Gastroesophageal sphincter (tissue), 4 donors: Measurements from ENCODE around the gene CFAP57. TPM values are rescaled to one million over a fixed set of nuclear protein-coding genes. Genes with fewer than 3 reads are reported as not detected.
"Not testable (repeated sequence)": the region's sequence is repeated elsewhere in the genome, so short reads cannot be mapped to it uniquely, and the experiment has no call there.

Source experiments
- ATAC-seq: fragments of 150-250 bp; one replicate; pipeline ENCODE4 v1.9.1; 2016; ENCODE audit warnings: mild to moderate bottlenecking, moderate library complexity
- H3K27ac ChIP-seq, 4 donors: fragments of 200-600 bp; sonication (generic) in 3 of 4; 1 replicate in 3 of 4; 2 replicates in 1 of 4; pipeline ENCODE4 v1.5.1; 2016 to 2019
- H3K27me3 ChIP-seq: fragments of 200-600 bp; sonication (generic); one replicate; pipeline ENCODE4 v1.5.1; 2019
- H3K36me3 ChIP-seq, 2 donors: fragments of 200-600 bp; sonication (generic); one replicate each; pipeline ENCODE4 v1.5.1; 2019; ENCODE audit warnings: control low read depth in 1 of 2
- H3K4me1 ChIP-seq, 3 donors: fragments of 200-600 bp; sonication (generic); 1 replicate in 2 of 3; 2 replicates in 1 of 3; pipeline ENCODE4 v1.5.1; 2016 to 2019; ENCODE audit warnings: control low read depth in 2 of 3
- H3K4me3 ChIP-seq, 2 donors: fragments of 200-600 bp; sonication (generic); one replicate each; pipeline ENCODE4 v1.5.1; 2019; ENCODE audit warnings: mild to moderate bottlenecking in 1 of 2, moderate library complexity in 1 of 2
- H3K9me3 ChIP-seq, 3 donors: fragments of 200-600 bp; sonication (generic); one replicate each; pipeline ENCODE4 v1.5.1; 2017 to 2019; ENCODE audit warnings: control low read depth in 2 of 3
- EP300 ChIP-seq: sonication (generic); formaldehyde crosslinking; IDR thresholded peaks from one replicate; pipeline ENCODE4 v1.6.1; 2017; ENCODE audit warnings: antibody characterized with exemption, mild to moderate bottlenecking
- POLR2A ChIP-seq, 2 donors: fragments of 450-650 bp; IDR thresholded peaks; one replicate each; pipeline ENCODE4 v1.6.1; 2017; ENCODE audit warnings: antibody characterized with exemption in 2 of 2, mild to moderate bottlenecking in 2 of 2, moderate library complexity in 1 of 2
- POLR2AphosphoS5 ChIP-seq: sonication (generic); formaldehyde crosslinking; IDR thresholded peaks from one replicate; pipeline ENCODE4 v1.6.1; 2017; ENCODE audit warnings: antibody characterized with exemption
- WGBS, 2 donors: methylation state at CpG; one replicate each; pipeline ENCODE4 v1.1.5; 2018; ENCODE audit warnings: low coverage in 1 of 2; 5-methylcytosine and 5-hydroxymethylcytosine counted together
- total RNA-seq, 4 donors: library from RNA; depleted of rRNA; stranded (reverse); fragments of >200 nt; gene quantifications; one replicate each; pipeline ENCODE4 v1.1.0, GENCODE V29; 2016
- TF ChIP-seq, protein P1 (sequence below), 4 experiments: fragments of 200-600 bp in 2 of 4; fragments of 450-650 bp in 2 of 4; sonication (generic) in 1 of 4; IDR thresholded peaks; one replicate each; pipeline ENCODE4 v1.5.1; 2017 to 2019; ENCODE audit warnings: antibody characterized with exemption in 4 of 4, mild to moderate bottlenecking in 2 of 4, moderate library complexity in 2 of 4

Gene CFAP57
- total RNA-seq, 4 donors from 2014 or later: not detected

- TF ChIP-seq POLR2A (IDR thresholded peaks at IDR 0.05): no peak
- no peak for TF ChIP-seq POLR2AphosphoS5
- TF ChIP-seq EP300: no peak
- TF ChIP-seq, protein P1, sequence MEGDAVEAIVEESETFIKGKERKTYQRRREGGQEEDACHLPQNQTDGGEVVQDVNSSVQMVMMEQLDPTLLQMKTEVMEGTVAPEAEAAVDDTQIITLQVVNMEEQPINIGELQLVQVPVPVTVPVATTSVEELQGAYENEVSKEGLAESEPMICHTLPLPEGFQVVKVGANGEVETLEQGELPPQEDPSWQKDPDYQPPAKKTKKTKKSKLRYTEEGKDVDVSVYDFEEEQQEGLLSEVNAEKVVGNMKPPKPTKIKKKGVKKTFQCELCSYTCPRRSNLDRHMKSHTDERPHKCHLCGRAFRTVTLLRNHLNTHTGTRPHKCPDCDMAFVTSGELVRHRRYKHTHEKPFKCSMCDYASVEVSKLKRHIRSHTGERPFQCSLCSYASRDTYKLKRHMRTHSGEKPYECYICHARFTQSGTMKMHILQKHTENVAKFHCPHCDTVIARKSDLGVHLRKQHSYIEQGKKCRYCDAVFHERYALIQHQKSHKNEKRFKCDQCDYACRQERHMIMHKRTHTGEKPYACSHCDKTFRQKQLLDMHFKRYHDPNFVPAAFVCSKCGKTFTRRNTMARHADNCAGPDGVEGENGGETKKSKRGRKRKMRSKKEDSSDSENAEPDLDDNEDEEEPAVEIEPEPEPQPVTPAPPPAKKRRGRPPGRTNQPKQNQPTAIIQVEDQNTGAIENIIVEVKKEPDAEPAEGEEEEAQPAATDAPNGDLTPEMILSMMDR (IDR thresholded peaks at IDR 0.05): no peak
- Histone ChIP-seq H3K27ac (no peak overlapping the region), H3K4me1 (no peaks in the 10 kb centered on the region), H3K9me3 (peaks cover 0 to 3% (median 0%) of the 10 kb centered on the region in 3 donors), H3K27me3 (peaks cover 25% of the 10 kb centered on the region), H3K36me3 (no peaks in the 10 kb centered on the region), H3K4me3 (no peak overlapping the region)
- ATAC-seq: no peak
These were observed 37.5 kb upstream of the CFAP57 start for GRCh38 chr1:43134640-43135039.

GRCh38 chr1:43135857-43136781 is 36.0 kb upstream of the CFAP57 start:
- H3K4me1 ChIP-seq: no peaks in the 10 kb centered on the region
- ATAC-seq: no peak
- TF ChIP-seq POLR2AphosphoS5: no peak
- TF ChIP-seq EP300: no peak
- TF ChIP-seq, protein P1 (IDR thresholded peaks at IDR 0.05): no peak
- TF ChIP-seq POLR2A (IDR thresholded peaks at IDR 0.05): no peak
- no peak overlapping the region for H3K4me3 ChIP-seq
- H3K9me3 ChIP-seq: peaks cover 0 to 10% (median 0%) of the 10 kb centered on the region in 3 donors
- WGBS, 2 donors: 68 to 77% methylated on average over 3 to 9 of the region's 9 CpGs
- no peaks in the 10 kb centered on the region for H3K36me3 ChIP-seq
- H3K27ac ChIP-seq: no peak overlapping the region
- peaks cover 18% of the 10 kb centered on the region for H3K27me3 ChIP-seq

DNA sequence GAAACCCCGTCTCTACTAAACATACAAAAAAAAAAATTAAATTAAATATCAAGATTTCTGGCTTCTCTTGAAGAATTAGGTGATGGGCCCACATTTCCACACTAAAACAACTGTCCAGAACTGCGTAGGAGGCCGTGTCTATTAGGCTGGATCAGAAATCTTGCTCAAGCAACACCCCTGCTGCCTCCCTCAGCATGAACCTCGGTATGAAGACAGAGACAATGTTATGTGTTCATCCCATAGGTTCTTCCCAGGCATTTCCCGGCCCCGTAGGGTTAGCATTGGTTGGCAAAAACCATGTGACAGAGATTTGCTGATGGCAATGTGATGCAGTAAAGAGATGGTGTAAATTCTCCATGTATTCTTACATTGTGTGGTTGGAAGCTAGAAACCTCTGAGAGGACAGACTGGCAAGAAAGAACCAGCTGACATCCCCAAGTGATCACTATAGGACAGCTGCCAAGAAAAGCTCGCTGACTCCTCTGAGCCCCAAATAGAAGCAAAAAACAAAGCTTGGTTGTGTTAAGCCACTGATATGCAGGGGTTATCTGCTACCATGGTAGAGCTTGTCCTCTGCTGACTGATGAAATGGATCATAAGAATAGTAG is 34.6 kb upstream of the CFAP57 start:
- no peaks in the 10 kb centered on the region for H3K36me3 ChIP-seq
- WGBS, 2 donors: 71 to 84% methylated on average over 5 to 6 of the region's 7 CpGs
- H3K4me3 ChIP-seq: no peak overlapping the region
- peaks cover 15% of the 10 kb centered on the region for H3K27me3 ChIP-seq
- no peak for ATAC-seq
- H3K9me3 ChIP-seq: peaks cover 0 to 10% (median 0%) of the 10 kb centered on the region in 3 donors
- H3K4me1 ChIP-seq: no peaks in the 10 kb centered on the region
- no peak overlapping the region for H3K27ac ChIP-seq
- no peak for TF ChIP-seq POLR2AphosphoS5
- TF ChIP-seq EP300: no peak
- no peak for TF ChIP-seq POLR2A (IDR thresholded peaks at IDR 0.05)
- TF ChIP-seq, protein P1 (IDR thresholded peaks at IDR 0.05): no peak

- ATAC-seq, H3K4me1 ChIP-seq, H3K36me3 ChIP-seq, H3K9me3 ChIP-seq, H3K27ac ChIP-seq, H3K4me3 ChIP-seq: not testable (repeated sequence)
- 86 to 90% methylated on average over 2 to 8 of the region's 8 CpGs for WGBS, 2 donors
- peaks cover 24% of the 10 kb centered on the region for H3K27me3 ChIP-seq
These were observed 32.8 kb upstream of the CFAP57 start for GRCh38 chr1:43139295-43139694.

- Histone ChIP-seq H3K9me3 (peaks cover 0 to 10% (median 0%) of the 10 kb centered on the region in 3 donors), H3K27ac (no peak overlapping the region), H3K27me3 (peaks cover 28% of the 10 kb centered on the region), H3K36me3 (no peaks in the 10 kb centered on the region), H3K4me3 (no peak overlapping the region), H3K4me1 (no peaks in the 10 kb centered on the region)
- TF ChIP-seq POLR2AphosphoS5 (no peak), POLR2A (IDR thresholded peaks at IDR 0.05) (no peak), EP300 (no peak)
- TF ChIP-seq, protein P1 (IDR thresholded peaks at IDR 0.05): no peak
- no peak for ATAC-seq
These were observed 32.1 kb upstream of the CFAP57 start for GRCh38 chr1:43140010-43140409.
